D721Med (cell line): Measurements from ENCODE around the gene CALML6.
"Not testable (repeated sequence)": the region's sequence is repeated elsewhere in the genome, so short reads cannot be mapped to it uniquely, and the experiment has no call there.

Source experiments
- DNase-seq: peaks from one replicate; pipeline ENCODE4 v3.0.0; 2011; ENCODE audit warnings: low spot score; ENCODE audit not compliant: insufficient read length
- FAIRE-seq: peaks from 2 replicates; lab custom pipeline; 2011; peaks lifted over from hg19 to GRCh38; lab: Jason Lieb, UNC
- TF ChIP-seq, protein P1 (sequence below): IDR thresholded peaks from 2 replicates; pipeline ENCODE4 v1.5.1; 2012; ENCODE audit warnings: mild to moderate bottlenecking, control low read depth; ENCODE audit not compliant: insufficient read depth; ENCODE audit errors: missing control alignments

The CALML6 gene

DNA sequence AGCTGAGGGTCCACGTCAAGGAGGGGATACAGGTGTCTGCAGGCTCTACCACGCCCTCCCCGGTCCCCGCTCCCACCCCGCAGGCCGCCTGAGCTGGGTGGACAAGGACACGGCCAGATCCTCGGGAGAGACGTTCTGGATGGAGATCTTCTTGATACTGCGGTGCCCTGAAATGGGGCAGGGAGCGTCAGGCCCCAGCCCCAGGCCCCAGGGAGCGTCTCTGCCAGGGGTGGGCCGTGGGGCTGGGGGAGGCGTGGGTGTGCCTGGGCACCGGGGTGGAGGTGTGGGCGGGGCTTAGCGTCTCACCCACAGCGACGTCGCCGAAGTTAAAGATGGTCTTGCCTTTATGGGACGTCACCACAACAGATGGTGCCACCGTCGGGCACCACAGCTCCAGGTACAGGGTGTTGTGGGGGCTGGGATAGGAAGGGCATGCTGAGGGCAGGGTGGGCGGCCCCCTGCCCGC lies 11.3 kb downstream of the CALML6 start:
- no peak for DNase-seq
- FAIRE-seq, result no peak
- TF ChIP-seq, protein P1, sequence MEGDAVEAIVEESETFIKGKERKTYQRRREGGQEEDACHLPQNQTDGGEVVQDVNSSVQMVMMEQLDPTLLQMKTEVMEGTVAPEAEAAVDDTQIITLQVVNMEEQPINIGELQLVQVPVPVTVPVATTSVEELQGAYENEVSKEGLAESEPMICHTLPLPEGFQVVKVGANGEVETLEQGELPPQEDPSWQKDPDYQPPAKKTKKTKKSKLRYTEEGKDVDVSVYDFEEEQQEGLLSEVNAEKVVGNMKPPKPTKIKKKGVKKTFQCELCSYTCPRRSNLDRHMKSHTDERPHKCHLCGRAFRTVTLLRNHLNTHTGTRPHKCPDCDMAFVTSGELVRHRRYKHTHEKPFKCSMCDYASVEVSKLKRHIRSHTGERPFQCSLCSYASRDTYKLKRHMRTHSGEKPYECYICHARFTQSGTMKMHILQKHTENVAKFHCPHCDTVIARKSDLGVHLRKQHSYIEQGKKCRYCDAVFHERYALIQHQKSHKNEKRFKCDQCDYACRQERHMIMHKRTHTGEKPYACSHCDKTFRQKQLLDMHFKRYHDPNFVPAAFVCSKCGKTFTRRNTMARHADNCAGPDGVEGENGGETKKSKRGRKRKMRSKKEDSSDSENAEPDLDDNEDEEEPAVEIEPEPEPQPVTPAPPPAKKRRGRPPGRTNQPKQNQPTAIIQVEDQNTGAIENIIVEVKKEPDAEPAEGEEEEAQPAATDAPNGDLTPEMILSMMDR, result no peak

DNA sequence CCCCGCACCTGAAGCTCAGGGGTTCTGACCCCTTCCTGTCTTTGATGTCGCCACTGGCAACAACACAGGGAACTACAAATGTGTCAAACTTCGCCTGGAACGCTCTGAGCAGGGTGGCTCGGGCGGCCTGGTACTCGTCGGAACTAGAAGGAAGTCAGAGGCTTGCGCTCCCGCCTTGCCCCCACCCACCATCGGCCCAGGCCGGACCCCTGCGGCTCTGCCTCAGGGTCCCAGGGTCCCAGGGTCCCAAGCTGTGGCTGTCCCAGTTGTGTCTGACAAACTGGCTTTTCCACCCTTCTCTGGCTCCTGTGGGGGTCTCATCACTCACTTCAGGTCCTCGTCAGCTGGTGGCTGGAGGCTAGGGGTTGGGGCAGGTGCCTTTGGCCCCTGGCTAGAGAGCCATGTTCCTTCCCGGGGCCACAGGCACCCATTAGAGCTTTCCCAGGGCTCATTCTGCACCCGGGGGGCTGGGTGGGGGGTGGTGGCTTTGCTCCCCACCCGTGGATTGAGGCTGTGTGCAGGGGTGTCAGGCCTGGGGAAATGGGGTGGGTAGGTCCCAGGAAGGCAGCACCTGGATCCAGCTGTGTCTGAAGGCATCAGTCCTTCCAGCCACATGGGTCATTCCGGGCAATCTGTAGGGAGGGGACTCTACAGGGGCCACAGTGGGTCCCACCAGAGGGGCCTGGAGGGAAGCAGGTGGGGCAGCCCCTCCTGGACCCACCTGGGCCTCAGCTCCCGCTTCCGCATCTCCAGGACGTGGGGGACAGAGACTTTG lies 12.0 kb downstream of the CALML6 start:
- DNase-seq (no peak), FAIRE-seq (no peak)
- TF ChIP-seq, protein P1, result no peak

DNA sequence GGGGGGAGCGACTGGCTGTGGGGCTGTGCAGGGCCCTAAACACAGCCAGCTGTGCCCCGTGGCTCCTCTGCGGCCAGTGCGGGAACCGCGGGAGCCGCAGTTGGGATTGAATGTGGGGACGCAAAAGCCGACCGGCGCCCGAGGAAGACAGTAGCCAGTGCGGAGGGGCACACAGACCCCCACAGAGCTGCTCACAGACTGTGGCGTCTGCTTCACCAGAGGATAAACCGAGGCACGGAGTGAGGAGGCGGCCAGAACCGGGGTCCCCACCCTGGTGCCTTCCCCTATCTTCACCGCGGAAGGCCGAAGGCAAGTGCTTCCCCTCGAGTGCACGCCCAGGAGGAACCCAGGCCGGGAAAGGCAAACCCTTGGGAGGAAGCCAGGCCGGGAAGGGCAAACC lies 12.7 kb downstream of the CALML6 start:
- DNase-seq (no peak), FAIRE-seq (no peak)
- TF ChIP-seq, protein P1, result no peak

DNA sequence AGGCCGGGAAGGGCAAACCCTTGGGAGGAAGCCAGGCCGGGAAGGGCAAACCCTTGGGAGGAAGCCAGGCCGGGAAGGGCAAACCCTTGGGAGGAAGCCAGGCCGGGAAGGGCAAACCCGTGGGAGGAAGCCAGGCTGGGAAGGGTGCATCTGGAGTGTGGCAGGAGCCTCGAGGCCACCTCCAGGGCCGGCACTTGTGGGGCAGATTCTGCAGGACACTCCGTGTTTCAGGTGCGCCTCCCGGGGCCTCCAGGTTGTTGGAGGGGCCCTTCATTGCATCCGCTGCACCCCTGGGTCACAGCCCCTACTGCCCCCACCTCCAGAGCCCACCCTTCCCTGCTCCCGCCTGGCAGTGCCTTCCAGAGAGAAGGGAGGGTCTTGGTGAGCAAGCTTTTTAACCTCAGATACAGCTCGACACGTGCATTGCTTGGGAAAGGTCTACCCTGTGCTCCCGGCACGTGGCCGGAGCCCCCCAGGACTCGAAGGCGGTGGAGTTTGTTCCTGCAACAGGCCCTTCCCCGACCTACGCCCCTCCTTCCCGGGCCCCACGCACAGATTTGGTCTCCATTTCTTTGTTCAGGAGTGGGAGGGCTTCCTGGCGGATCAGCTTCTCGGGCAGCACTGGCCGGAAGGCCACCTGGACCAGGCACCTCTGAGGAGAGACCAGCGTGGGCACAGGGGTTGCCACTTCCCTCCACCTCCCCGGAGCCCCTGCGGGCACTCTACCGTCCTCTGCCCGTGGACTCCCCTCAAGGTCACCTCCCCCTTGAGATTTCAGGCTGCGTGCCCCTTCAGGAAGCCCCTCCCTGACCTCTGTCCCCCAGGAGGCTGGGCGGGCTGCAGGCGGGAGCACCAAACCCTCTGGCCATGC lies 13.4 kb downstream of the CALML6 start:
- FAIRE-seq, result no peak
- TF ChIP-seq, protein P1, result no peak

DNA sequence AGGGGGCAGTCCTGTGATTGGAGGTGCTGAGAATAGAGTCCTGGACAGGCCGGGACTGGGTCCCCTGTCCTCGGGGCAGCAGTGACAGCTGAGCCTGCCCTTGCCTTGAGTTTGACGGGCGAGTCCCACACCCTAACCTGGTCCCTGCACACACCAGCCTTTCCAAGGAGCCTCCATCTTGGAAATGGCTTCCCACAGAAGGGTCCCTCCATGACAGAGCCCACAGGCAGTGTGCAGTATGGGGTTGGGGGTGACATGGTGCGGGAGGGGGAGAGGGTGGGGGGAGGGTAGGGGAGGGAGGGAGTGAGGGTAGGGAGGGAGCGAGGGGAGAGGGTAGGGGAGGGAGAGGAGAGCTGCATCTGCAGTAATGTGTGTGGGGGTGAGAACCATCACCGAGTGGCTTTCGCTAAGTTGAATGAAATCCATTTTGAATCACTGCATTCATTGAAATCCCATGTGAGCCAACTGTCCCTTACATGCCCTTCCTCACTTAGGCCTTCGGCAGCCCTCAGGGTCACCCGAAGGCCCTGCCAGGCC lies 14.1 kb downstream of the CALML6 start:
- TF ChIP-seq, protein P1, result no peak
- FAIRE-seq (no peak), DNase-seq (no peak)

More for the DNA sequence above, 13.4 kb downstream of the CALML6 start:
- no peak for DNase-seq

DNA sequence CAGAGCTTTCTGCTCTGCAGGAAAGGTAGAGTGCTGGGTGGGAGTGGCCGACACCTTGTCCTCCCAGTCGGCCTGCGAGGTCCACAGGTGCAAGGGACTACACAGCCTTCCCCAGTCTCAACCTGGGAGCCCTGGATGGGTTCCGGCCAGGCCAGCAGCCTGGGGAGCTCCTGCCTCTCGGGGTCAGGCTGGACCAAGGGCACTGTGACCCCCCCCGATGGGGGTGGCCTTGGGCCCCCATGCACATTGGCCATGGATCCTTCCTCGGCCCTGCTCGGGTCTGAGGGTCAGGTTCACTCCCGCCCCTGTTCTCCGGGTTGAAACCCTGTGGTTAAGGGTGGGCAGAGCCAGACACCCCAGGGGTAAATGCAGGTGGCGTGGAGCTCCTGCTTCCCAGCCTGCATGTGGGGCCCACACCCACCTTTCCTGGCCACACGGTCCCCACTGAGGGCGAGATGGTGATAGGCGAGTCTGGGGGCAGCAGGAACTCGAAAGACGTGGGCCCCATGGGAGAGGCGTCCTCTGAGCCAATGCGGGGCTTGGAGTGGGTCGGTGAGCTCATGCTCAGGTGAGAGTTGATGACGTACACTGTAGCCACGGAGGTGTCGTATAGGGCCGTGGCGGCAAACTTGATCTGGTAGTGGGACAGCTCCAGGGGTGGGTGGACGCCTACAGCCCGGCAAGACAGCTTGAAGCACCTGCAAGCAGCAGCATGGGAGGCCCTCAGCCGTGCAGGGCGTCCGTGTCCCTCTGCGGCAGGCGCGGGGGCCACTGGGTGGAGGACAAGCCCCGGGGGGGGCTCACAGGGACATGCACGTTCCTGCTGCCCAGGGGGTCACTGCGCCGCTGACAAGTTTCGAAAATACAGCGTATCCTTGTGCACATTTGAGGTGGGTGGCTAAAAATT lies 14.8 kb downstream of the CALML6 start:
- TF ChIP-seq, protein P1, result no peak
- DNase-seq (no peak), FAIRE-seq (no peak)

DNA sequence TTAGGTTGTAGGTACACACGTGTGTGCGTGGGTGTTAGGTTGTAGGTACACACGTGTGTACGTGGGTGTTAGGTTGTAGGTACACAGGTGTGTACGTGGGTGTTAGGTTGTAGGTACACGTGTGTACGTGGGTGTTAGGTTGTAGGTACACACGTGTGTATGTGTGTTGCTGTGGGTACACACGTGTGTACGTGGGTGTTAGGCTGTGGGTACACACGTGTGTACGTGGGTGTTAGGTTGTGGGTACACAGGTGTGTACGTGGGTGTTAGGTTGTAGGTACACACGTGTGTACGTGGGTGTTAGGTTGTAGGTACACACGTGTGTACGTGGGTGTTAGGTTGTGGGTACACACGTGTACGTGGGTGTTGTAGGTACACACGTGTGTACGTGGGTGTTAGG lies 19.8 kb downstream of the CALML6 start:
- FAIRE-seq, DNase-seq: not testable (repeated sequence)
